ENCODE results near the gene BOLA1.

BOLA1 gene

GRCh38 chr1:149923626-149924025 lies 24.3 kb downstream of the BOLA1 start:
- Histone ChIP-seq H3K4me3 (ENCODE audit: low read depth, low read length) (no peak overlapping the region), H3K9ac (no peak overlapping the region), H3K36me3 (ENCODE audit: control insufficient read depth, insufficient read depth, low read length) (no peaks in the 10 kb centered on the region), H3K27ac (no peak overlapping the region), H2AFZ (no peak overlapping the region), H3K79me2 (peaks cover 7% of the 10 kb centered on the region), H3K9me3 (ENCODE audit: control insufficient read depth, low read length) (no peaks in the 10 kb centered on the region), H3K4me2 (ENCODE audit: low read length) (no peak overlapping the region), H3K4me1 (peaks cover 3% of the 10 kb centered on the region), H3K27me3 (ENCODE audit: control insufficient read depth, insufficient read depth, low read length) (no peaks in the 10 kb centered on the region)
- TF ChIP-seq, protein P1, sequence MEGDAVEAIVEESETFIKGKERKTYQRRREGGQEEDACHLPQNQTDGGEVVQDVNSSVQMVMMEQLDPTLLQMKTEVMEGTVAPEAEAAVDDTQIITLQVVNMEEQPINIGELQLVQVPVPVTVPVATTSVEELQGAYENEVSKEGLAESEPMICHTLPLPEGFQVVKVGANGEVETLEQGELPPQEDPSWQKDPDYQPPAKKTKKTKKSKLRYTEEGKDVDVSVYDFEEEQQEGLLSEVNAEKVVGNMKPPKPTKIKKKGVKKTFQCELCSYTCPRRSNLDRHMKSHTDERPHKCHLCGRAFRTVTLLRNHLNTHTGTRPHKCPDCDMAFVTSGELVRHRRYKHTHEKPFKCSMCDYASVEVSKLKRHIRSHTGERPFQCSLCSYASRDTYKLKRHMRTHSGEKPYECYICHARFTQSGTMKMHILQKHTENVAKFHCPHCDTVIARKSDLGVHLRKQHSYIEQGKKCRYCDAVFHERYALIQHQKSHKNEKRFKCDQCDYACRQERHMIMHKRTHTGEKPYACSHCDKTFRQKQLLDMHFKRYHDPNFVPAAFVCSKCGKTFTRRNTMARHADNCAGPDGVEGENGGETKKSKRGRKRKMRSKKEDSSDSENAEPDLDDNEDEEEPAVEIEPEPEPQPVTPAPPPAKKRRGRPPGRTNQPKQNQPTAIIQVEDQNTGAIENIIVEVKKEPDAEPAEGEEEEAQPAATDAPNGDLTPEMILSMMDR (IDR thresholded peaks at IDR 0.05): no peak

GRCh38 chr1:149925345-149925744 lies 26.0 kb downstream of the BOLA1 start:
- Histone ChIP-seq H3K27me3 (ENCODE audit: control insufficient read depth, insufficient read depth, low read length) (no peaks in the 10 kb centered on the region), H3K79me2 (peaks cover 7% of the 10 kb centered on the region), H2AFZ (no peak overlapping the region), H3K9ac (no peak overlapping the region), H3K4me3 (ENCODE audit: low read depth, low read length) (no peak overlapping the region), H3K9me3 (ENCODE audit: control insufficient read depth, low read length) (no peaks in the 10 kb centered on the region), H3K4me1 (peaks cover 3% of the 10 kb centered on the region), H3K27ac (no peak overlapping the region), H3K36me3 (ENCODE audit: control insufficient read depth, insufficient read depth, low read length) (no peaks in the 10 kb centered on the region), H3K4me2 (ENCODE audit: low read length) (no peak overlapping the region)
- TF ChIP-seq, protein P1 (IDR thresholded peaks at IDR 0.05): no peak

GRCh38 chr1:149925751-149926150 lies 26.4 kb downstream of the BOLA1 start:
- H3K4me1 ChIP-seq: peaks cover 3% of the 10 kb centered on the region
- H3K27ac ChIP-seq: no peak overlapping the region
- no peaks in the 10 kb centered on the region for H3K36me3 ChIP-seq (ENCODE audit: control insufficient read depth, insufficient read depth, low read length)
- TF ChIP-seq, protein P1 (IDR thresholded peaks at IDR 0.05): no peak
- H3K4me3 ChIP-seq (ENCODE audit: low read depth, low read length): no peak overlapping the region
- no peak overlapping the region for H3K9ac ChIP-seq
- no peak overlapping the region for H3K4me2 ChIP-seq (ENCODE audit: low read length)
- no peaks in the 10 kb centered on the region for H3K27me3 ChIP-seq (ENCODE audit: control insufficient read depth, insufficient read depth, low read length)
- H2AFZ ChIP-seq: no peak overlapping the region
- H3K79me2 ChIP-seq: peaks cover 7% of the 10 kb centered on the region
- no peaks in the 10 kb centered on the region for H3K9me3 ChIP-seq (ENCODE audit: control insufficient read depth, low read length)

- peak overlapping the region; percentile 81 for H3K4me3 ChIP-seq (ENCODE audit: low read depth, low read length)
- peak overlapping the region; percentile 21 for H3K4me2 ChIP-seq (ENCODE audit: low read length)
- H3K79me2 ChIP-seq: peaks cover 7% of the 10 kb centered on the region
- H3K4me1 ChIP-seq: peaks cover 3% of the 10 kb centered on the region
- no peak overlapping the region for H3K9ac ChIP-seq
- no peak overlapping the region for H3K27ac ChIP-seq
- H3K9me3 ChIP-seq (ENCODE audit: control insufficient read depth, low read length): no peaks in the 10 kb centered on the region
- no peaks in the 10 kb centered on the region for H3K27me3 ChIP-seq (ENCODE audit: control insufficient read depth, insufficient read depth, low read length)
- H3K36me3 ChIP-seq (ENCODE audit: control insufficient read depth, insufficient read depth, low read length): no peaks in the 10 kb centered on the region
- no peak overlapping the region for H2AFZ ChIP-seq
- TF ChIP-seq, protein P1 (IDR thresholded peaks at IDR 0.05): no peak
These were observed 26.9 kb downstream of the BOLA1 start for GRCh38 chr1:149926296-149926695.

DNA sequence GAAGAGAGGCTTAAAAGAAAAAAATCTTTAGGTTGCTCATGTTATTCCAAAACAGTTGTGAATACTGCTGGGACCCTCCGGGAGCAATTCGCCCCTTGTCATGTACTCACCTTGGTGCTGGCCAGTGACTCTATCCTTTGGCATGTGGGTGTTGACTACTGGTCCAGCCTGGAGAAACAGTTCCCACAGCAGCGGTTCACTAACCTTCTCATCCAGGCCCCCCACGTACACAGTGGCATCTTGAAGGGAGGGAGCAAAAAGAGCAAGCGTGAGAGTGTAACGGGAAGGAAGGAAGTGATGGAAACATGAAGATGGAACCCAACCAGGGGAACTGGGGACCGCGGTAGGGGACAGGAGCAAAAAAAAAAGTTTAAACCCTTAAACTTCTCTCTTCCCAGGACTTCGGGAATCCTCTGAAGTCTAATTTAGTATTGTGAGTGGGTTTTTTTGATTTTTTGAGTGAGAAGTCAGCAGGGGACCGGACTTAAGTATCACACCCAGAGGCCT lies 27.7 kb downstream of the BOLA1 start:
- TF ChIP-seq, protein P1 (IDR thresholded peaks at IDR 0.05): no peak
- Histone ChIP-seq H3K4me2 (ENCODE audit: low read length) (peak overlapping the region; percentile 71), H2AFZ (peak overlapping the region; percentile 78), H3K4me3 (ENCODE audit: low read depth, low read length) (peak overlapping the region; percentile 81), H3K79me2 (peaks cover 7% of the 10 kb centered on the region), H3K27me3 (ENCODE audit: control insufficient read depth, insufficient read depth, low read length) (no peaks in the 10 kb centered on the region), H3K9ac (peak overlapping the region; percentile 67), H3K9me3 (ENCODE audit: control insufficient read depth, low read length) (no peaks in the 10 kb centered on the region), H3K27ac (peak overlapping the region; percentile 99), H3K4me1 (peaks cover 3% of the 10 kb centered on the region), H3K36me3 (ENCODE audit: control insufficient read depth, insufficient read depth, low read length) (no peaks in the 10 kb centered on the region)
